HG03432 (cell line): ENCODE measurements around the gene TXNDC5.

ENCODE experiments used
- ATAC-seq: cut with Tn5 transposase; IDR thresholded peaks from one replicate; pipeline ENCODE4 v1.9.1; 2021; ENCODE audit warnings: mild to moderate bottlenecking, moderate library complexity; ENCODE audit not compliant: unreplicated experiment

The TXNDC5 gene

GRCh38 chr6:7910654-7911344 lies at the start of gene TXNDC5:
Gene TXNDC5, minus strand, starts transcription at chr6:7910788. Its CDS starts 12 bp downstream, at chr6:7910776.
- ATAC-seq: peak; percentile 82

GRCh38 chr6:7960141-7960540 lies 49.6 kb upstream of the TXNDC5 start:
- ATAC-seq: no peak

GRCh38 chr6:7959453-7959852 lies 48.9 kb upstream of the TXNDC5 start:
- no peak for ATAC-seq

- no peak for ATAC-seq
Measured at GRCh38 chr6:7958464-7958863, 47.9 kb upstream of the TXNDC5 start.

- ATAC-seq: no peak
Measured at GRCh38 chr6:7956257-7956656, 45.7 kb upstream of the TXNDC5 start.

- no peak for ATAC-seq
Measured at GRCh38 chr6:7954477-7955200, 44.1 kb upstream of the TXNDC5 start.

- ATAC-seq: no peak
Measured at GRCh38 chr6:7953753-7954152, 43.2 kb upstream of the TXNDC5 start.

- peak; percentile 48 for ATAC-seq
Measured at GRCh38 chr6:7939864-7940228, 29.3 kb upstream of the TXNDC5 start.

- peak; percentile 78 for ATAC-seq
Measured at GRCh38 chr6:7939184-7939863, 28.7 kb upstream of the TXNDC5 start.

- ATAC-seq: no peak
Measured at GRCh38 chr6:7938562-7939183, 28.1 kb upstream of the TXNDC5 start.

GRCh38 chr6:7933794-7934193 lies 23.2 kb upstream of the TXNDC5 start:
- ATAC-seq: peak; percentile 97

- no peak for ATAC-seq
Measured at GRCh38 chr6:7932625-7933024, 22.0 kb upstream of the TXNDC5 start.

GRCh38 chr6:7924867-7925266 lies 14.3 kb upstream of the TXNDC5 start:
- ATAC-seq: no peak

- no peak for ATAC-seq
Measured at GRCh38 chr6:7922596-7922995, 12.0 kb upstream of the TXNDC5 start.

- no peak for ATAC-seq
Measured at GRCh38 chr6:7921632-7922092, 11.1 kb upstream of the TXNDC5 start.

GRCh38 chr6:7921046-7921445 lies 10.5 kb upstream of the TXNDC5 start:
- ATAC-seq: no peak

- no peak for ATAC-seq
Measured at GRCh38 chr6:7920425-7920824, 9.8 kb upstream of the TXNDC5 start.

- no peak for ATAC-seq
Measured at GRCh38 chr6:7919871-7920270, 9.3 kb upstream of the TXNDC5 start.

GRCh38 chr6:7918403-7918802 lies 7.8 kb upstream of the TXNDC5 start:
- ATAC-seq: no peak

GRCh38 chr6:7917729-7918128 lies 7.1 kb upstream of the TXNDC5 start:
- no peak for ATAC-seq

GRCh38 chr6:7916959-7917358 lies 6.4 kb upstream of the TXNDC5 start:
- peak; percentile 85 for ATAC-seq
